Mesenchymal stem cell (in vitro differentiated cells and primary cell): Measurements from ENCODE around the gene SLC23A2.

ENCODE experiments used
- DNase-seq: peaks from one replicate; pipeline ENCODE4 v3.0.0-alpha.2; 2013
- H2AFZ ChIP-seq: one replicate; pipeline ENCODE4 v1.6.1; 2013; ENCODE audit warnings: low read depth, mild to moderate bottlenecking, control low read depth, inconsistent platforms, low read length, moderate library complexity
- H2AK5ac ChIP-seq: 2 replicates; pipeline ENCODE4 v1.6.1; 2013; ENCODE audit warnings: low read length, moderate library complexity, mild to moderate bottlenecking, inconsistent platforms; ENCODE audit not compliant: severe bottlenecking
- H2BK120ac ChIP-seq: one replicate; pipeline ENCODE4 v1.6.1; 2013; ENCODE audit warnings: low read depth, mild to moderate bottlenecking, inconsistent platforms, low read length, moderate library complexity
- H2BK12ac ChIP-seq, 2 experiments: one replicate each; pipeline ENCODE4 v1.6.1; 2013; ENCODE audit warnings: inconsistent platforms in 2 of 2, low read length in 2 of 2, mild to moderate bottlenecking in 2 of 2, moderate library complexity in 2 of 2, control low read depth in 1 of 2
- H2BK15ac ChIP-seq: one replicate; pipeline ENCODE4 v1.6.1; 2013; ENCODE audit warnings: mild to moderate bottlenecking, low read depth, inconsistent platforms; ENCODE audit not compliant: poor library complexity, severe bottlenecking
- H2BK5ac ChIP-seq: 2 replicates; pipeline ENCODE4 v1.6.1; 2013; ENCODE audit warnings: low read depth, mild to moderate bottlenecking, low read length, control low read depth, inconsistent platforms; ENCODE audit not compliant: poor library complexity, severe bottlenecking
- H3K14ac ChIP-seq, 2 experiments: one replicate each; pipeline ENCODE4 v1.6.1; 2013; ENCODE audit warnings: inconsistent platforms in 2 of 2, low read length in 2 of 2, control low read depth in 1 of 2, mild to moderate bottlenecking in 1 of 2, moderate library complexity in 1 of 2
- H3K18ac ChIP-seq, 2 experiments: one replicate each; pipeline ENCODE4 v1.6.1; 2013; ENCODE audit warnings: inconsistent platforms in 2 of 2, low read length in 2 of 2, control low read depth in 1 of 2, low read depth in 1 of 2, mild to moderate bottlenecking in 1 of 2
- H3K23ac ChIP-seq, 2 experiments: one replicate each; pipeline ENCODE4 v1.6.1; 2013; ENCODE audit warnings: inconsistent platforms in 2 of 2, low read length in 2 of 2, mild to moderate bottlenecking in 2 of 2, moderate library complexity in 2 of 2, control low read depth in 1 of 2
- H3K27ac ChIP-seq: 2 replicates; pipeline ENCODE4 v1.5.1; 2013; ENCODE audit warnings: mild to moderate bottlenecking, moderate library complexity, low read length, control low read depth, inconsistent platforms; ENCODE audit not compliant: poor library complexity, severe bottlenecking
- H3K27me3 ChIP-seq, 2 experiments: 2 replicates each; pipeline versions ENCODE4 v1.6.1 to v1.7.0; 2013; ENCODE audit warnings: low read length in 2 of 2, mild to moderate bottlenecking in 2 of 2, moderate library complexity in 2 of 2, control low read depth in 1 of 2, inconsistent platforms in 1 of 2; ENCODE audit not compliant: control insufficient read depth in 1 of 2, insufficient read depth in 1 of 2
- H3K36me3 ChIP-seq, 2 experiments: 2 replicates each; pipeline versions ENCODE4 v1.6.1 to v1.7.0; 2013; ENCODE audit warnings: low read length in 2 of 2, control low read depth in 1 of 2, inconsistent platforms in 1 of 2, low read depth in 1 of 2, mild to moderate bottlenecking in 1 of 2; ENCODE audit not compliant: insufficient read depth in 2 of 2, control insufficient read depth in 1 of 2
- H3K4ac ChIP-seq, 2 experiments: one replicate each; pipeline ENCODE4 v1.6.1; 2013; ENCODE audit warnings: inconsistent platforms in 2 of 2, low read length in 2 of 2, mild to moderate bottlenecking in 2 of 2, moderate library complexity in 2 of 2, control low read depth in 1 of 2, low read depth in 1 of 2
- H3K4me1 ChIP-seq: 2 replicates; pipeline ENCODE4 v1.6.1; 2013; ENCODE audit warnings: low read depth, low read length, control low read depth; ENCODE audit not compliant: control insufficient read depth, insufficient read depth
- H3K4me2 ChIP-seq: 2 replicates; pipeline ENCODE4 v1.6.1; 2013; ENCODE audit warnings: low read length, mild to moderate bottlenecking, inconsistent platforms; ENCODE audit not compliant: poor library complexity, severe bottlenecking
- H3K4me3 ChIP-seq, 2 experiments: 2 replicates each; pipeline versions ENCODE4 v1.5.1 to v1.7.0; 2013; ENCODE audit warnings: low read length in 2 of 2, mild to moderate bottlenecking in 2 of 2, control low read depth in 1 of 2, low read depth in 1 of 2; ENCODE audit not compliant: insufficient read depth in 1 of 2
- H3K79me1 ChIP-seq: replicated peaks from 2 replicates; pipeline ENCODE4 v1.6.1; 2013; ENCODE audit warnings: mild to moderate bottlenecking, control low read depth, low read length, inconsistent platforms; ENCODE audit not compliant: poor library complexity, severe bottlenecking
- H3K9ac ChIP-seq: 2 replicates; pipeline ENCODE4 v1.7.0; 2013; ENCODE audit warnings: mild to moderate bottlenecking, low read length, moderate library complexity
- H3K9me3 ChIP-seq: 2 replicates; pipeline ENCODE4 v1.7.0; 2013; ENCODE audit warnings: mild to moderate bottlenecking, low read length; ENCODE audit not compliant: control insufficient read depth
- H4K8ac ChIP-seq: one replicate; pipeline ENCODE4 v1.6.1; 2013; ENCODE audit warnings: inconsistent platforms, mild to moderate bottlenecking, low read length, moderate library complexity
- H4K91ac ChIP-seq: one replicate; pipeline ENCODE4 v1.6.1; 2013; ENCODE audit warnings: mild to moderate bottlenecking, low read length, inconsistent platforms
- WGBS: methylation state at CpG from one replicate; pipeline ENCODE4 v1.1.7; 2013; ENCODE audit warnings: mixed read lengths; 5-methylcytosine and 5-hydroxymethylcytosine counted together

The SLC23A2 gene

GRCh38 chr20:4937407-4938319, 63.6 kb downstream of the SLC23A2 start:
- DNase-seq, result no peak
- Histone ChIP-seq H3K23ac (no peak overlapping the region), H3K27me3 (no peaks in the 10 kb centered on the region), H3K27ac (no peak overlapping the region), H2AK5ac (no peak overlapping the region), H3K9ac (no peak overlapping the region), H2BK5ac (no peak overlapping the region), H3K14ac (no peak overlapping the region), H4K8ac (no peak overlapping the region), H3K4ac (no peak overlapping the region), H2BK15ac (no peak overlapping the region), H2BK12ac (no peak overlapping the region), H3K4me3 (no peak overlapping the region), H3K4me1 (no peaks in the 10 kb centered on the region), H2AFZ (no peak overlapping the region), H4K91ac (no peak overlapping the region), H3K36me3 (peaks cover 0 to 3% of the 10 kb centered on the region in 2 experiments), H3K4me2 (no peak overlapping the region), H3K79me1 (peaks cover 17% of the 10 kb centered on the region), H3K18ac (no peak overlapping the region), H2BK120ac (no peak overlapping the region), H3K9me3 (no peaks in the 10 kb centered on the region)
- 64% methylated on average over 3 of the region's 5 CpGs for WGBS

- Histone ChIP-seq H3K79me1 (peaks cover 15% of the 10 kb centered on the region), H3K4ac (no peak overlapping the region), H3K4me1 (no peaks in the 10 kb centered on the region), H4K91ac (no peak overlapping the region), H3K27me3 (no peaks in the 10 kb centered on the region), H2AK5ac (no peak overlapping the region), H2BK12ac (no peak overlapping the region), H2AFZ (no peak overlapping the region), H2BK5ac (no peak overlapping the region), H3K36me3 (peaks cover 0 to 3% of the 10 kb centered on the region in 2 experiments), H3K23ac (no peak overlapping the region), H2BK120ac (no peak overlapping the region), H3K9me3 (no peaks in the 10 kb centered on the region), H3K14ac (no peak overlapping the region), H3K27ac (no peak overlapping the region), H2BK15ac (no peak overlapping the region), H3K4me3 (no peak overlapping the region), H3K4me2 (no peak overlapping the region), H4K8ac (no peak overlapping the region), H3K18ac (no peak overlapping the region), H3K9ac (no peak overlapping the region)
- no peak for DNase-seq
- 93% methylated on average over 12 of the region's 12 CpGs for WGBS
These were observed 64.4 kb downstream of the SLC23A2 start for GRCh38 chr20:4936851-4937406.

- Histone ChIP-seq H3K9me3 (no peaks in the 10 kb centered on the region), H3K4ac (no peak overlapping the region), H3K4me1 (no peaks in the 10 kb centered on the region), H3K14ac (no peak overlapping the region), H2BK15ac (no peak overlapping the region), H4K91ac (no peak overlapping the region), H4K8ac (no peak overlapping the region), H3K4me2 (no peak overlapping the region), H2AFZ (no peak overlapping the region), H2BK120ac (no peak overlapping the region), H3K79me1 (peaks cover 15% of the 10 kb centered on the region), H3K4me3 (no peak overlapping the region), H2BK12ac (no peak overlapping the region), H2BK5ac (no peak overlapping the region), H3K18ac (no peak overlapping the region), H3K36me3 (peaks cover 0 to 4% of the 10 kb centered on the region in 2 experiments), H3K27me3 (no peaks in the 10 kb centered on the region), H2AK5ac (no peak overlapping the region), H3K23ac (no peak overlapping the region), H3K27ac (no peak overlapping the region), H3K9ac (no peak overlapping the region)
- 95% methylated on average over 6 of the region's 6 CpGs for WGBS
- no peak for DNase-seq
These were observed 64.9 kb downstream of the SLC23A2 start for GRCh38 chr20:4936392-4936850.

GRCh38 chr20:4932061-4932460, 69.2 kb downstream of the SLC23A2 start:
- Histone ChIP-seq H3K18ac (no peak overlapping the region), H3K27me3 (no peaks in the 10 kb centered on the region), H4K8ac (no peak overlapping the region), H3K9ac (no peak overlapping the region), H3K14ac (no peak overlapping the region), H2BK5ac (no peak overlapping the region), H2BK12ac (no peak overlapping the region), H3K4me1 (no peaks in the 10 kb centered on the region), H3K4me2 (no peak overlapping the region), H3K9me3 (no peaks in the 10 kb centered on the region), H2BK15ac (no peak overlapping the region), H3K23ac (no peak overlapping the region), H3K36me3 (peaks cover 0 to 3% of the 10 kb centered on the region in 2 experiments), H3K79me1 (peaks cover 15% of the 10 kb centered on the region), H3K4ac (no peak overlapping the region), H3K4me3 (no peak overlapping the region), H2AFZ (no peak overlapping the region), H2AK5ac (no peak overlapping the region), H4K91ac (no peak overlapping the region), H2BK120ac (no peak overlapping the region), H3K27ac (no peak overlapping the region)
- no peak for DNase-seq
- 100% methylated on average over 2 of the region's 2 CpGs for WGBS
